ENCODE results near the gene PC.
A peak's percentile ranks its signal among the peaks of the same experiment; 100 is the strongest.

Gene PC

GRCh38 chr11:66864924-66865697 is 93.1 kb downstream of the PC start:
- no peak for DNase-seq (ENCODE audit: low spot score)

- DNase-seq (ENCODE audit: low spot score): no peak
Observed at GRCh38 chr11:66864172-66864901, 93.8 kb downstream of the PC start.

GRCh38 chr11:66863428-66864125 is 94.6 kb downstream of the PC start:
- DNase-seq (ENCODE audit: low spot score): no peak

GRCh38 chr11:66862559-66863037 is 95.6 kb downstream of the PC start:
- no peak for DNase-seq (ENCODE audit: low spot score)

GRCh38 chr11:66861774-66862558 is 96.2 kb downstream of the PC start:
- no peak for DNase-seq (ENCODE audit: low spot score)

GRCh38 chr11:66861038-66861773 is 97.0 kb downstream of the PC start:
- DNase-seq (ENCODE audit: low spot score): no peak

- no peak for DNase-seq (ENCODE audit: low spot score)
Observed at GRCh38 chr11:66860449-66860831, 97.7 kb downstream of the PC start.

GRCh38 chr11:66859686-66860448 is 98.3 kb downstream of the PC start:
- no peak for DNase-seq (ENCODE audit: low spot score)

- DNase-seq (ENCODE audit: low spot score): no peak
Observed at GRCh38 chr11:66858939-66859685, 99.1 kb downstream of the PC start.

GRCh38 chr11:66858186-66858938 is 99.8 kb downstream of the PC start:
- DNase-seq (ENCODE audit: low spot score): no peak

- DNase-seq (ENCODE audit: low spot score): no peak
Observed at GRCh38 chr11:66857927-66858185, 100.3 kb downstream of the PC start.

GRCh38 chr11:66857234-66857926 is 100.8 kb downstream of the PC start:
- no peak for DNase-seq (ENCODE audit: low spot score)

- no peak for DNase-seq (ENCODE audit: low spot score)
Observed at GRCh38 chr11:66856496-66857233, 101.5 kb downstream of the PC start, which contains the start of gene LRFN4. LRFN4 (plus strand) TSS chr11:66857064; CDS start chr11:66857745, 681 bp downstream.

- peak; percentile 82 for DNase-seq (ENCODE audit: low spot score)
Observed at GRCh38 chr11:66855574-66856495, 102.3 kb downstream of the PC start.

- DNase-seq (ENCODE audit: low spot score): no peak
Observed at GRCh38 chr11:66854729-66855211, 103.4 kb downstream of the PC start.

- no peak for DNase-seq (ENCODE audit: low spot score)
Observed at GRCh38 chr11:66854231-66854661, 103.9 kb downstream of the PC start.
